Cardiac muscle cell (in vitro differentiated cells and primary cell): Measurements from ENCODE around the gene HDAC11. TPM values are rescaled to one million over a fixed set of nuclear protein-coding genes. Genes with fewer than 3 reads are reported as not detected.

Experiments
- DNase-seq, 2 donors: peaks; one replicate each; pipeline versions ENCODE4 v3.0.0 to v3.0.0-alpha.2; 2010 to 2017; ENCODE audit warnings: low read depth in 1 of 2, low spot score in 1 of 2
- H3K27ac ChIP-seq: fragments of 200-600 bp; sonication (generic); 2 replicates; pipeline ENCODE4 v1.5.1; 2016
- H3K27me3 ChIP-seq: fragments of 200-600 bp; sonication (generic); 2 replicates; pipeline ENCODE4 v1.6.0; 2016; ENCODE audit warnings: control low read depth
- H3K36me3 ChIP-seq: fragments of 200-600 bp; sonication (generic); 2 replicates; pipeline ENCODE4 v1.5.1; 2016; ENCODE audit warnings: control low read depth
- H3K4me1 ChIP-seq: fragments of 200-600 bp; sonication (generic); 2 replicates; pipeline ENCODE4 v1.8.1; 2017; ENCODE audit warnings: low read depth, mild to moderate bottlenecking, mixed run types
- H3K4me3 ChIP-seq: fragments of 200-600 bp; sonication (generic); 2 replicates; pipeline ENCODE4 v1.5.1; 2016; ENCODE audit warnings: mild to moderate bottlenecking
- H3K9me3 ChIP-seq: fragments of 200-600 bp; sonication (generic); 2 replicates; pipeline ENCODE4 v1.5.1; 2017; ENCODE audit warnings: low read depth, mild to moderate bottlenecking, control low read depth
- CTCF ChIP-seq: IDR thresholded peaks from 2 replicates; pipeline ENCODE4 v1.5.1; 2012; ENCODE audit warnings: low read depth, mild to moderate bottlenecking, low read length
- polyA plus RNA-seq: library from polyadenylated mRNA; unstranded; fragments of >200 nt; fragmentation: Nextera tagmentation; extraction: Ambion mirVana; gene quantifications from 2 replicates; pipeline ENCODE4 v1.2.1, GENCODE V29; 2016
- total RNA-seq: library from RNA; depleted of rRNA; stranded (reverse); fragments of >200 nt; gene quantifications from 2 replicates; pipeline ENCODE4 v1.2.3, GENCODE V29; 2016

HDAC11 gene
- total and polyA plus RNA-seq, 2 experiments from 2014 or later, result 27.1 to 35.7 TPM

GRCh38 chr3:13540297-13540995, 60.3 kb downstream of the HDAC11 start:
- Histone ChIP-seq H3K36me3 (no peaks in the 10 kb centered on the region), H3K4me3 (no peak overlapping the region), H3K4me1 (peaks cover 4% of the 10 kb centered on the region), H3K27me3 (no peaks in the 10 kb centered on the region), H3K27ac (no peak overlapping the region), H3K9me3 (no peaks in the 10 kb centered on the region)
- TF ChIP-seq CTCF, result no peak
- DNase-seq, result peak; percentile 37 to 44

DNA sequence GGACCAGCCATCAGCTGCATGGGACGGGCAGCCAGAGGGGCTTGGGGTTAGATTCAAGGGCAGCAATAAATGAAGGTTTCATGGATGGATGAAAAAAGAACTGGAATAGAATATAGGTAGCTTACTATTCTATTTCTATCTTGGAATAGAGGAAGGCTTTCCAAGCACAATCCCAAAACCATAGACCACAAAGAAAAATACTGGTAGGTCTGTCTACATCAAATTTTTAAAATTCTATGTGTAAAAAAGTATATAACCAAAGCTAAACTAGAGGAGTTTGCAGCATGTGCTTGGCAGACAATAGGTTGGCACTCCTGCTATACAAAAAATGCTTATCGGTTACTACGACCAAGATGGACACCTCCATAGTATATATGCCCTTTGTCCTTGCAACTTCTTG, 61.6 kb downstream of the HDAC11 start:
- DNase-seq, result no peak
- no peaks in the 10 kb centered on the region for H3K36me3 ChIP-seq
- peaks cover 9% of the 10 kb centered on the region for H3K4me1 ChIP-seq
- no peak overlapping the region for H3K4me3 ChIP-seq
- H3K9me3 ChIP-seq, result no peaks in the 10 kb centered on the region
- no peak overlapping the region for H3K27ac ChIP-seq
- TF ChIP-seq CTCF, result no peak
- no peaks in the 10 kb centered on the region for H3K27me3 ChIP-seq

- Histone ChIP-seq H3K27me3 (no peaks in the 10 kb centered on the region), H3K27ac (no peak overlapping the region), H3K4me1 (peaks cover 10% of the 10 kb centered on the region), H3K4me3 (no peak overlapping the region), H3K36me3 (no peaks in the 10 kb centered on the region), H3K9me3 (no peaks in the 10 kb centered on the region)
- TF ChIP-seq CTCF, result no peak
- no peak for DNase-seq
Observed at GRCh38 chr3:13542142-13542541, 62.0 kb downstream of the HDAC11 start.

DNA sequence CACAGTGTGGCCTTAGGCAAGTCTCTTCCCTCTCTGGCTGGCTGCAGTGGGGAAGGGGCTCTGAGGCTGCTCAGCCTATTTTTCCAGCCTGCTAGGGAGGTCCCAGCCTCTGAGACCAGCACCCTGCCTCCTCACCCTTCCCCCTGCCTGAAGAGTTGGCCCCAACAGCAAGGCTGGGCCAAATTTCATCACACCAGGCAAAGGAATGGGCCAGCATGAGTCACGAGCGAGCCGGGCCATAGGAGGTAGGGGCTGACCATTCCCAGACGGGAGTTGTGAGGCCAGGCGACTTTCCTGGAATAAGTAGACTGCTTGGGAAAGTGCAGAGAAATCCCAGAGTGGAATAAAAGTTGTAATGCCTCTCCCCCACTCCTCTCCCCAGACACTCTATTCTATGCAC, 63.1 kb downstream of the HDAC11 start:
- H3K36me3 ChIP-seq, result no peaks in the 10 kb centered on the region
- H3K27me3 ChIP-seq, result no peaks in the 10 kb centered on the region
- H3K4me1 ChIP-seq, result peaks cover 14% of the 10 kb centered on the region
- no peak overlapping the region for H3K27ac ChIP-seq
- no peak for TF ChIP-seq CTCF
- peak in 1 of 2 donors; percentile 96 for DNase-seq
- H3K9me3 ChIP-seq, result no peaks in the 10 kb centered on the region
- H3K4me3 ChIP-seq, result no peak overlapping the region

DNA sequence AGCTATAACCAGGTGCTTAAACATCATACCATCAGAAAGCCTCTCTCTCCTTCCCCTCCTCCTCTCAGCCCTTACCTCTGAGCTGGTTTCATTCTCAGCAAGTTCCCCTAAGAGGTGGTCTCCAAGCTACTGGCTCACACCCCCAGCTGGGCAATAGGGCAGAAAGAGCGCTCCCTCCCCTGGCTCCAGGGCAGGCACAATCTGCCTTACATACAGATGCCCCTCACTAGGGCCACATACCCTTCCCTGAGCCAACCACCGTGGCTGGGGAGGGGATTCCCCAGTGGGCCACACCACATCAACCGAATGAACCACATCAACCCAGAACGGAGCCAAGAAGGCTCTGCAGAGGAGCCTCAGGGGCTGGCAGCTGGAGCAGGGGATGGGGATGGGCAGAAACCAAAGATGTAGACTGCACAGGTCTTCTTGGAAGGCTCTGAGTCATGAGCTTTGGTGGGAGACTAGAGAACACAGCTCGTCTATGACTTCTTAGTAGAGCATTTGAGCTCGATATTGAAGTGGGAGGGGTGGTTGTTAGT, 64.3 kb downstream of the HDAC11 start:
- no peak overlapping the region for H3K27ac ChIP-seq
- H3K4me1 ChIP-seq, result peaks cover 14% of the 10 kb centered on the region
- no peak for TF ChIP-seq CTCF
- no peak overlapping the region for H3K4me3 ChIP-seq
- H3K36me3 ChIP-seq, result no peaks in the 10 kb centered on the region
- DNase-seq, result peak in 1 of 2 donors; percentile 83
- no peaks in the 10 kb centered on the region for H3K27me3 ChIP-seq
- H3K9me3 ChIP-seq, result no peaks in the 10 kb centered on the region
